PC-3 (cell line): ENCODE data around the gene ASB2. TPM values are rescaled to one million over a fixed set of nuclear protein-coding genes. Genes with fewer than 3 reads are reported as not detected.

ENCODE experiments used
- ATAC-seq: fragments of 200-7000 bp; cut with Tn5 transposase; 2 replicates; pipeline ENCODE4 v1.9.1; 2020; ENCODE audit warnings: mild to moderate bottlenecking, moderate library complexity
- BruUV-seq: library from RNA; stranded (reverse); fragments of 400-500 nt; replicated peaks from 2 replicates; lab custom pipeline; 2021; lab: Mats Ljungman, UMichigan
- CTCF ChIA-PET: fragments of 300-600 bp; sonication (Branson Sonifier 250); formaldehyde crosslinking; loops from one replicate; lab custom pipeline; 2022; ENCODE audit warnings: antibody characterized with exemption; lab: Charles Lee
- POLR2A ChIA-PET: fragments of 300-600 bp; sonication (Branson Sonifier 250); formaldehyde crosslinking; loops from one replicate; lab custom pipeline; 2022; ENCODE audit warnings: antibody characterized with exemption; ENCODE audit not compliant: unreplicated experiment; lab: Charles Lee
- DNase-seq: peaks from one replicate; pipeline ENCODE4 v3.0.0-alpha.2; 2015
- H2AFZ ChIP-seq: fragments of 300-600 bp; sonication (generic); 2 replicates; pipeline ENCODE4 v1.6.0; 2016; ENCODE audit warnings: antibody characterized with exemption, low read length
- H3F3A ChIP-seq: fragments of 300-600 bp; sonication (generic); one replicate; pipeline ENCODE4 v1.6.0; 2017; ENCODE audit warnings: antibody characterized with exemption, low read length, control low read depth, mild to moderate bottlenecking; ENCODE audit not compliant: unreplicated experiment
- H3K27ac ChIP-seq: fragments of 300-600 bp; sonication (generic); 2 replicates; pipeline ENCODE4 v1.5.1; 2016; ENCODE audit warnings: mild to moderate bottlenecking, low read length
- H3K27me3 ChIP-seq: fragments of 300-600 bp; sonication (generic); 2 replicates; pipeline ENCODE4 v1.6.1; 2016; ENCODE audit warnings: low read length, mixed read lengths
- H3K36me3 ChIP-seq: fragments of 300-600 bp; sonication (generic); 2 replicates; pipeline ENCODE4 v1.6.1; 2016; ENCODE audit warnings: low read depth, mixed run types, low read length, mixed read lengths
- H3K4me1 ChIP-seq: fragments of 300-600 bp; sonication (generic); 2 replicates; pipeline ENCODE4 v1.5.1; 2016; ENCODE audit warnings: low read length; ENCODE audit not compliant: insufficient read depth
- H3K4me2 ChIP-seq: fragments of 300-600 bp; sonication (generic); 2 replicates; pipeline ENCODE4 v1.6.0; 2016; ENCODE audit warnings: low read length
- H3K4me3 ChIP-seq: fragments of 300-600 bp; sonication (generic); 2 replicates; pipeline ENCODE4 v1.5.1; 2016; ENCODE audit warnings: mild to moderate bottlenecking, low read length, mixed read lengths
- H3K79me2 ChIP-seq: fragments of 300-600 bp; sonication (generic); 2 replicates; pipeline ENCODE4 v1.6.1; 2017; ENCODE audit warnings: low read length, mixed read lengths
- H3K9ac ChIP-seq: fragments of 300-600 bp; sonication (generic); 2 replicates; pipeline ENCODE4 v1.6.0; 2016; ENCODE audit warnings: mild to moderate bottlenecking, low read length
- H3K9me2 ChIP-seq: fragments of 300-600 bp; sonication (generic); replicated peaks from 2 replicates; pipeline ENCODE4 v1.6.1; 2016; ENCODE audit warnings: mixed run types, low read length, mixed read lengths
- H3K9me3 ChIP-seq: fragments of 300-600 bp; sonication (generic); 2 replicates; pipeline ENCODE4 v1.6.1; 2016; ENCODE audit warnings: low read length, mixed read lengths
- H4K20me1 ChIP-seq: fragments of 300-600 bp; sonication (generic); 2 replicates; pipeline ENCODE4 v1.6.1; 2016; ENCODE audit warnings: low read length, mixed read lengths
- EZH2 ChIP-seq: fragments of 300-600 bp; sonication (generic); IDR thresholded peaks from one replicate; pipeline ENCODE4 v1.6.1; 2017; ENCODE audit warnings: antibody characterized with exemption, mild to moderate bottlenecking, low read length; ENCODE audit not compliant: unreplicated experiment
- EZH2phosphoT487 ChIP-seq: fragments of 300-600 bp; sonication (generic); IDR thresholded peaks from 2 replicates; pipeline ENCODE4 v1.6.1; 2018; ENCODE audit warnings: mild to moderate bottlenecking, antibody characterized with exemption, low read length, borderline replicate concordance
- intact Hi-C: fragments of 100-400 bp; cut with micrococcal nuclease; formaldehyde crosslinking; loops from 2 replicates; pipeline ENCODE4 v1.9.0; 2023
- total RNA-seq: library from RNA; depleted of rRNA; stranded (reverse); fragments of >200 nt; gene quantifications from 2 replicates; pipeline ENCODE4 v1.2.3, GENCODE V29; 2014
- TF ChIP-seq, protein P1 (sequence below): fragments of 300-600 bp; sonication (generic); conservative IDR thresholded peaks from 2 replicates; pipeline ENCODE4 v1.5.1; 2017; ENCODE audit warnings: antibody characterized with exemption, low read depth, mild to moderate bottlenecking, low read length

Gene ASB2
- total RNA-seq, 1 experiment from 2014 or later, result 0.22 TPM

DNA sequence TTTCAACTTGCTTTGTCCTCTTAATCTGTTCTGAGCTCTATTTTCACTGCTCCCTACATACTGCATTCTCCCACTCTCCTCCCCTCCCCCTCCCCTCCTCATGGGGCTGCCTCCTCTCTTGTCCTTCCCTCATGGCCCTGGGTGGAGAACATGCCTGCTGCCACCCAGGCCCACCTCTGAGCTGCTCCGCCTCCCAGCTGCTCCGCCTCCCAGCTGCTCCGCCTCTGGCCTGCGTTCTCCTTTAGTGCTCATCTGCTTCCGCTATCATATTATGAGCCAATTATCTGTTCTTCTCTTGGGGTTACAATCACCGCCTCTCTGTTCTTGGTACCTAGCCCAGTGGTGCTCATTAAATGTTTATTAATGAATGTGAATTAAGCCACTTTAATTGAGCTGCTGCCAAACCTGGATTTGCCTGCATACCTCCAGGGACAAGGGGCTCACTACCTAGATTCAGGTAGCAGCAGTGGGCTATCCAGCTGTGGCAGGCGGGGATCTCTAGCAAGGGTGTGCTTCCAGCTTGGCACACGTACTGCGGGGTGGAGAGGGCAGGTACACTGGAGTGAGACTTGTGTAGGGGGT lies 81.3 kb downstream of the ASB2 start:
- Histone ChIP-seq H4K20me1 (no peaks in the 10 kb centered on the region), H3K36me3 (no peaks in the 10 kb centered on the region), H2AFZ (no peak overlapping the region), H3K9me2 (no peaks in the 10 kb centered on the region), H3K4me2 (no peak overlapping the region), H3K27me3 (peaks cover 54% of the 10 kb centered on the region), H3K4me3 (no peak overlapping the region), H3K9me3 (no peaks in the 10 kb centered on the region), H3K9ac (no peak overlapping the region), H3K4me1 (no peaks in the 10 kb centered on the region), H3F3A (no peaks in the 10 kb centered on the region), H3K79me2 (no peaks in the 10 kb centered on the region), H3K27ac (no peak overlapping the region)
- no peak for TF ChIP-seq EZH2phosphoT487
- TF ChIP-seq EZH2, result no peak
- TF ChIP-seq, protein P1, sequence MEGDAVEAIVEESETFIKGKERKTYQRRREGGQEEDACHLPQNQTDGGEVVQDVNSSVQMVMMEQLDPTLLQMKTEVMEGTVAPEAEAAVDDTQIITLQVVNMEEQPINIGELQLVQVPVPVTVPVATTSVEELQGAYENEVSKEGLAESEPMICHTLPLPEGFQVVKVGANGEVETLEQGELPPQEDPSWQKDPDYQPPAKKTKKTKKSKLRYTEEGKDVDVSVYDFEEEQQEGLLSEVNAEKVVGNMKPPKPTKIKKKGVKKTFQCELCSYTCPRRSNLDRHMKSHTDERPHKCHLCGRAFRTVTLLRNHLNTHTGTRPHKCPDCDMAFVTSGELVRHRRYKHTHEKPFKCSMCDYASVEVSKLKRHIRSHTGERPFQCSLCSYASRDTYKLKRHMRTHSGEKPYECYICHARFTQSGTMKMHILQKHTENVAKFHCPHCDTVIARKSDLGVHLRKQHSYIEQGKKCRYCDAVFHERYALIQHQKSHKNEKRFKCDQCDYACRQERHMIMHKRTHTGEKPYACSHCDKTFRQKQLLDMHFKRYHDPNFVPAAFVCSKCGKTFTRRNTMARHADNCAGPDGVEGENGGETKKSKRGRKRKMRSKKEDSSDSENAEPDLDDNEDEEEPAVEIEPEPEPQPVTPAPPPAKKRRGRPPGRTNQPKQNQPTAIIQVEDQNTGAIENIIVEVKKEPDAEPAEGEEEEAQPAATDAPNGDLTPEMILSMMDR, result no peak
- BruUV-seq, result no TSS peak
- intact Hi-C loops, result no loop called here
- no peak for DNase-seq
- CTCF ChIA-PET, result no interaction called here
- ATAC-seq, result no peak
- POLR2A ChIA-PET, result no interaction called here

DNA sequence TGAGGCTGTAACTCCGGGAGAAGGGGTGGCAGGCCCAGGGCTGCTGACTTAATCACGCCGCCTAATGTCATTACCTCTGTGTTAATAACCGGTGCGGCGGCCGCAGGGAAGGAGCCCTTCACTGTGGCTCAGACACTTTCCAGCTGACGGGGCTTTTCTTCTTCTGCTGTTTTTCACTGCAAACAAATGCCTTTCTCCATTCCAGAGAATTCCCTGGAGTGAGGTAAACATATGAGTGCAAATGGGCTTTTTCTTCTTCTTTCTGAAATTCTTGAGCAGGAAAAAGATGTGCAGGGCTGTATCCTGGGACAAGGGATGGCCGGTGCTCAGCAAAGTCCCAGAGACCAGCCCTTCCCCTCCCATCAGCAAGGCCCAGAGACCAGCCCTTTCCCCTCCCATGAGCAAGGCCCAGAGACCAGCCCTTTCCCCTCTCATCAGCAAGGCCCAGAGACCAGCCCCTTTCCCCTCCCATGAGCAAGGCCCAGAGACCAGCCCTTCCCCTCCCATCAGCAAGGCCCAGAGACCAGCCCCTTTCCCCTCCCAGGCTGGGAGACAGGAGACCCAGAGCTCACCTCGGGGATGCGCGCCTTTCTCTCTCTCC lies 82.6 kb downstream of the ASB2 start:
- TF ChIP-seq EZH2 (no peak), EZH2phosphoT487 (no peak)
- TF ChIP-seq, protein P1, result no peak
- ATAC-seq, result no peak
- no peak overlapping the region for H3K27ac ChIP-seq
- no peaks in the 10 kb centered on the region for H3K36me3 ChIP-seq
- H3K79me2 ChIP-seq, result no peaks in the 10 kb centered on the region
- H3K4me1 ChIP-seq, result no peaks in the 10 kb centered on the region
- H3K9ac ChIP-seq, result no peak overlapping the region
- no peak overlapping the region for H3K4me2 ChIP-seq
- H3K27me3 ChIP-seq, result peaks cover 54% of the 10 kb centered on the region
- no peaks in the 10 kb centered on the region for H3K9me3 ChIP-seq
- CTCF ChIA-PET, result no interaction called here
- no TSS peak for BruUV-seq
- H3K9me2 ChIP-seq, result no peaks in the 10 kb centered on the region
- H3K4me3 ChIP-seq, result no peak overlapping the region
- no peak overlapping the region for H2AFZ ChIP-seq
- no peak for DNase-seq
- no peaks in the 10 kb centered on the region for H3F3A ChIP-seq
- POLR2A ChIA-PET, result no interaction called here
- no peaks in the 10 kb centered on the region for H4K20me1 ChIP-seq
- intact Hi-C loops, result no loop called here

DNA sequence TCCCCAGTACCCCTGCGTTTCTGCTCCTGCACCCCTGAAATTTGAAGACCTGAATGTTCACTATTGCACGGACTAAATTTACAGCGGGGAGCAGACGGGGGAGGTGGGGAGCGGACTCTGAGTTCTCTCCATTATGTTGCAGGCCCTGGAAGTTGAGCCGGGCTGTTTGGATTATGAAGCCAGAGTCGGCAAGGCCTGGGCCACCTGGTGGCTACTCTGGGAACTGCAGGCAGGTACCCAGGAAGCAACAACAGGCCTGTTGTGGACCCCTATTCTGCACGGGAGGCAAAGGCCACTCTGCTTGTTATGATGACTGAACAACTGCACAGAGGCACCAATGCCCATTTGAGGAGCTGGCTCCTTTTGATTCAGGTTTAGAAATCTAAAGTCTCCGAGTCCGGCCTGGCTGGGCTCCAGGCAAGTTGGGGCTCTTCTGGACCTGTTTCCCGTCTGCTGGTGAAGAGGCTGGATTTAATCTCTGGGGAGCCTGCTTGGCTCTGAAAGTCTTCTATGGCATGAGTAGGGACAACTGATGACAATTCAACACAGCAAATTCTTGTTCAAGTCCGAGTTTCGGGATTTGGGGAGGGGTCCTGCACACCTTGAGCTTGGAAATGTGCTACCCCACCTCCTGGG lies 83.3 kb downstream of the ASB2 start:
- POLR2A ChIA-PET, result no interaction called here
- peak; percentile 69 for DNase-seq
- CTCF ChIA-PET, result no interaction called here

More for the DNA sequence above, 83.3 kb downstream of the ASB2 start:
- Histone ChIP-seq H3K4me3 (no peak overlapping the region), H4K20me1 (no peaks in the 10 kb centered on the region), H3K79me2 (no peaks in the 10 kb centered on the region), H3K36me3 (no peaks in the 10 kb centered on the region), H3K27me3 (peaks cover 60% of the 10 kb centered on the region), H3K4me1 (no peaks in the 10 kb centered on the region), H3K27ac (no peak overlapping the region), H3K9me2 (no peaks in the 10 kb centered on the region), H3K9ac (no peak overlapping the region), H3F3A (no peaks in the 10 kb centered on the region), H2AFZ (no peak overlapping the region), H3K4me2 (no peak overlapping the region), H3K9me3 (no peaks in the 10 kb centered on the region)
- no TSS peak for BruUV-seq
- intact Hi-C loops, result no loop called here
- peak; percentile 80; the same call in 1 of the 2 replicates for ATAC-seq
- TF ChIP-seq, protein P1, result peak; percentile 90
- TF ChIP-seq EZH2 (no peak), EZH2phosphoT487 (no peak)
